GM23248 (cell line): ENCODE results near the gene LRRN4. TPM values are rescaled to one million over a fixed set of nuclear protein-coding genes. Genes with fewer than 3 reads are reported as not detected.

Experiments used
- DNase-seq: peaks from one replicate; pipeline ENCODE4 v3.0.0-alpha.2; 2015
- H2AFZ ChIP-seq: fragments of 200-600 bp; sonication (generic); 2 replicates; pipeline ENCODE4 v1.6.1; 2016; ENCODE audit warnings: antibody characterized with exemption
- H3F3A ChIP-seq: fragments of 200-600 bp; sonication (generic); 2 replicates; pipeline ENCODE4 v1.6.1; 2016; ENCODE audit warnings: mild to moderate bottlenecking, antibody characterized with exemption, mixed run types; ENCODE audit not compliant: insufficient read depth
- H3K27ac ChIP-seq: fragments of 200-600 bp; sonication (generic); 2 replicates; pipeline ENCODE4 v1.5.1; 2016; ENCODE audit warnings: mild to moderate bottlenecking
- H3K27me3 ChIP-seq: fragments of 200-600 bp; sonication (generic); replicated peaks from 2 replicates; pipeline ENCODE4 v1.6.1; 2016; ENCODE audit warnings: mild to moderate bottlenecking; ENCODE audit not compliant: insufficient read depth
- H3K36me3 ChIP-seq: fragments of 200-600 bp; sonication (generic); 2 replicates; pipeline ENCODE4 v1.6.1; 2016; ENCODE audit warnings: low read depth, mild to moderate bottlenecking
- H3K4me1 ChIP-seq: fragments of 200-600 bp; sonication (generic); 2 replicates; pipeline ENCODE4 v1.6.1; 2016; ENCODE audit warnings: mild to moderate bottlenecking; ENCODE audit not compliant: insufficient read depth
- H3K4me2 ChIP-seq: fragments of 200-600 bp; sonication (generic); one replicate; pipeline ENCODE4 v1.6.1; 2016; ENCODE audit warnings: mild to moderate bottlenecking; ENCODE audit not compliant: unreplicated experiment
- H3K4me3 ChIP-seq: fragments of 200-600 bp; sonication (generic); 2 replicates; pipeline ENCODE4 v1.5.1; 2016; ENCODE audit warnings: mild to moderate bottlenecking
- H3K79me2 ChIP-seq: fragments of 200-600 bp; sonication (generic); 2 replicates; pipeline ENCODE4 v1.6.1; 2016; ENCODE audit warnings: mild to moderate bottlenecking; ENCODE audit not compliant: insufficient read depth
- H3K9ac ChIP-seq: fragments of 200-600 bp; sonication (generic); 2 replicates; pipeline ENCODE4 v1.6.1; 2016; ENCODE audit warnings: mild to moderate bottlenecking
- H3K9me2 ChIP-seq: fragments of 200-600 bp; sonication (generic); 2 replicates; pipeline ENCODE4 v1.6.1; 2016; ENCODE audit warnings: mixed run types, mild to moderate bottlenecking, moderate library complexity; ENCODE audit not compliant: insufficient read depth
- H3K9me3 ChIP-seq: fragments of 200-600 bp; sonication (generic); one replicate; pipeline ENCODE4 v1.6.1; 2017; ENCODE audit warnings: low read depth
- H4K20me1 ChIP-seq: fragments of 200-600 bp; sonication (generic); 2 replicates; pipeline ENCODE4 v1.6.0; 2016; ENCODE audit not compliant: insufficient read depth
- EZH2 ChIP-seq: fragments of 200-600 bp; sonication (generic); IDR thresholded peaks from 2 replicates; pipeline ENCODE4 v1.6.1; 2018; ENCODE audit warnings: antibody characterized with exemption, mild to moderate bottlenecking; ENCODE audit not compliant: insufficient read depth, poor library complexity, severe bottlenecking
- EZH2phosphoT487 ChIP-seq: fragments of 200-600 bp; sonication (generic); IDR thresholded peaks from 2 replicates; pipeline ENCODE4 v1.6.1; 2018; ENCODE audit warnings: antibody characterized with exemption, moderate library complexity, mild to moderate bottlenecking, low read depth; ENCODE audit not compliant: insufficient read depth
- WGBS, 2 experiments: methylation state at CpG; one replicate each; pipeline ENCODE4 v1.1.6; 2015 to 2017; ENCODE audit warnings: low lambda C conversion rate in 2 of 2, low coverage in 1 of 2; ENCODE audit errors: missing lambda C conversion rate in 2 of 2; 5-methylcytosine and 5-hydroxymethylcytosine counted together
- in situ Hi-C: fragments of 300-500 bp; cut with MboI; formaldehyde crosslinking; loops from 2 replicates; pipeline ENCODE4 v1.15.0; 2020
- polyA plus RNA-seq: library from polyadenylated mRNA; unstranded; fragments of >200 nt; fragmentation: Nextera tagmentation; extraction: Ambion mirVana; gene quantifications from 2 replicates; pipeline ENCODE4 v1.2.1, GENCODE V29; 2016
- total RNA-seq: library from RNA; depleted of rRNA; stranded (reverse); fragments of >200 nt; shearing (Covaris generic); gene quantifications from 2 replicates; pipeline ENCODE4 v1.2.3, GENCODE V29; 2014

The LRRN4 gene
- total and polyA plus RNA-seq, 2 experiments from 2014 or later, result not detected

GRCh38 chr20:6041808-6042265 is 12.0 kb downstream of the LRRN4 start:
- no peak for DNase-seq
- Histone ChIP-seq H3K9me2 (no peaks in the 10 kb centered on the region), H3K4me3 (no peak overlapping the region), H3K9ac (no peak overlapping the region), H4K20me1 (no peaks in the 10 kb centered on the region), H2AFZ (no peak overlapping the region), H3K4me2 (no peak overlapping the region), H3K79me2 (0 out of 2 replicates have a peak, but pooled peaks cover 4% of the 10 kb centered on the region), H3K27ac (no peak overlapping the region), H3K36me3 (peaks cover 20% of the 10 kb centered on the region), H3K27me3 (no peaks in the 10 kb centered on the region), H3K4me1 (no peaks in the 10 kb centered on the region), H3K9me3 (no peaks in the 10 kb centered on the region), H3F3A (no peaks in the 10 kb centered on the region)
- TF ChIP-seq EZH2phosphoT487, result no peak
- TF ChIP-seq EZH2, result no peak
- 89 to 93% methylated on average over 23 to 26 of the region's 26 CpGs for WGBS, 2 experiments
- in situ Hi-C loops, result no loop called here

GRCh38 chr20:6040958-6041807 is 12.7 kb downstream of the LRRN4 start:
- no peak overlapping the region for H2AFZ ChIP-seq
- 89 to 92% methylated on average over 42 to 59 of the region's 67 CpGs for WGBS, 2 experiments
- no peak for TF ChIP-seq EZH2
- no peak for TF ChIP-seq EZH2phosphoT487
- no peak overlapping the region for H3K4me3 ChIP-seq
- in situ Hi-C loops, result no loop called here
- H3K9me3 ChIP-seq, result no peaks in the 10 kb centered on the region
- H3F3A ChIP-seq, result no peaks in the 10 kb centered on the region
- no peak overlapping the region for H3K4me2 ChIP-seq
- DNase-seq, result no peak
- H3K4me1 ChIP-seq, result no peaks in the 10 kb centered on the region
- 0 out of 2 replicates have a peak, but pooled peaks cover 4% of the 10 kb centered on the region for H3K79me2 ChIP-seq
- peaks cover 26% of the 10 kb centered on the region for H3K36me3 ChIP-seq
- no peaks in the 10 kb centered on the region for H4K20me1 ChIP-seq
- H3K9me2 ChIP-seq, result no peaks in the 10 kb centered on the region
- H3K27me3 ChIP-seq, result no peaks in the 10 kb centered on the region
- H3K9ac ChIP-seq, result no peak overlapping the region
- H3K27ac ChIP-seq, result no peak overlapping the region

- no peaks in the 10 kb centered on the region for H3F3A ChIP-seq
- no peak for DNase-seq
- in situ Hi-C loops, result no loop called here
- no peaks in the 10 kb centered on the region for H3K4me1 ChIP-seq
- H3K4me3 ChIP-seq, result no peak overlapping the region
- WGBS, 2 experiments, result 95 to 97% methylated on average over 8 of the region's 8 CpGs
- H3K9me2 ChIP-seq, result no peaks in the 10 kb centered on the region
- 0 out of 2 replicates have a peak, but pooled peaks cover 4% of the 10 kb centered on the region for H3K79me2 ChIP-seq
- H3K27ac ChIP-seq, result no peak overlapping the region
- no peaks in the 10 kb centered on the region for H4K20me1 ChIP-seq
- H3K27me3 ChIP-seq, result no peaks in the 10 kb centered on the region
- no peak overlapping the region for H3K9ac ChIP-seq
- TF ChIP-seq EZH2phosphoT487 (no peak), EZH2 (no peak)
- no peak overlapping the region for H2AFZ ChIP-seq
- H3K36me3 ChIP-seq, result peaks cover 29% of the 10 kb centered on the region
- H3K9me3 ChIP-seq, result no peaks in the 10 kb centered on the region
- H3K4me2 ChIP-seq, result no peak overlapping the region
These were observed 13.3 kb downstream of the LRRN4 start for GRCh38 chr20:6040540-6040939.

- no peak for DNase-seq
- Histone ChIP-seq H3K9me3 (no peaks in the 10 kb centered on the region), H2AFZ (no peak overlapping the region), H3K4me1 (no peaks in the 10 kb centered on the region), H3K79me2 (0 out of 2 replicates have a peak, but pooled peaks cover 4% of the 10 kb centered on the region), H3K27ac (no peak overlapping the region), H3K36me3 (peaks cover 29% of the 10 kb centered on the region), H3K9me2 (no peaks in the 10 kb centered on the region), H3K27me3 (no peaks in the 10 kb centered on the region), H4K20me1 (0 out of 2 replicates have a peak, but pooled peaks cover under 1% of the 10 kb centered on the region), H3K4me3 (no peak overlapping the region), H3K4me2 (no peak overlapping the region), H3F3A (no peaks in the 10 kb centered on the region), H3K9ac (no peak overlapping the region)
- in situ Hi-C loops, result no loop called here
- TF ChIP-seq EZH2phosphoT487 (no peak), EZH2 (no peak)
- WGBS, 2 experiments, result 54 to 56% methylated on average over 5 of the region's 5 CpGs
These were observed 14.1 kb downstream of the LRRN4 start for GRCh38 chr20:6039766-6040165.
